Inflammatory macrophage treated with lipopolysaccharide for 4 hours (primary cell): ENCODE data around the gene CELA2B.
"Not testable (repeated sequence)": the region's sequence is repeated elsewhere in the genome, so short reads cannot be mapped to it uniquely, and the experiment has no call there.

Experiments
- DNase-seq: peaks from one replicate; pipeline ENCODE4 v3.0.0-alpha.2; 2020

CELA2B gene

DNA sequence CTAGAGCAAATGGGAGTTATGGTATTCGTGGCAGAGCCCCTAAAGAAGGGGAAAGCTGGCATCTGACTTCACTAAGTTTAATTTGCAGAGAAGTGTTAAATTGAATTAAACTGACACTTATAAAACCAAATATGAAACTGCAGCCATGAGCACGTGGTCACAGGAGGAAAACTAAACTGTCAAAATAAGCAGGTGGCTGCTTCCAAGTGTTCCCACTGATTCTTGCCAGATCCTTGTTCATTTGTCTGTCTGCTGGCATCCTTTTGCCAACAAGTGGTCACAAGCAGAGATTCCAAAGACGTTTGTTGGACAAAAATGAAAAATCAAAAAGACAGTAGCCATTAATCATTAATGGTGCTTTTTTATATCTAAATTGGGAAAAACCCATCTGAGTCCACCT, 6.5 kb upstream of the CELA2B start:
- DNase-seq: no peak

DNA sequence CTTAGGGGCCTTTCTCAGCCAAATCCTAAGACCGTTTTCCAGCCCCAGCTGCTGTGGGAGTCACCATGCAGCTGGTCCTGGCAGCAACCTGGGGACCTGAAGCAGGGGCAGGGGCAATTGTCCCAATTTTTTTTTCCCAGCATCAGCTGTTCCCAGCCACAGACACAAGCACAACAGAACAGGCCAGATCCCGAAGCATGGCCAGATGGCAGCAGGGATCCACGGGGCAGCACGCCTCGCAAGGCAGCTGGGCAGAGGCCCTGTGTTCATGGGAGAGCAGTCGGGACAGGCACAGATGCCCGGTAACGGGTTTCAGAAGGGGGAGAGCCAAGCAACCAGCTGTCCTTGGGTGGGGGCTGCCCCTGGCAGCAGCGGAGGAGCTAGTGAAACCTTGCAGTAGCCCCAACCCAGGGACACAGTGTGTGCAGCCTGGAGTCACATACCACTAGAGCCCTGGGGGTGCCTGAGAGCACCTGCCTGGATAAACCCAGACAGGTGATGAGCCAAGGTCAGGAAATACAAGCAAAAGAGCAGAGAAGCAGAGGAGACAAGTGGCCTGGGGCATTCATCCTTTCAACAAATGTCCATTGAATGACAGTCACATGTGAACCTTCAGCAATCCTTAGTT, 6.0 kb upstream of the CELA2B start:
- DNase-seq: not testable (repeated sequence)

DNA sequence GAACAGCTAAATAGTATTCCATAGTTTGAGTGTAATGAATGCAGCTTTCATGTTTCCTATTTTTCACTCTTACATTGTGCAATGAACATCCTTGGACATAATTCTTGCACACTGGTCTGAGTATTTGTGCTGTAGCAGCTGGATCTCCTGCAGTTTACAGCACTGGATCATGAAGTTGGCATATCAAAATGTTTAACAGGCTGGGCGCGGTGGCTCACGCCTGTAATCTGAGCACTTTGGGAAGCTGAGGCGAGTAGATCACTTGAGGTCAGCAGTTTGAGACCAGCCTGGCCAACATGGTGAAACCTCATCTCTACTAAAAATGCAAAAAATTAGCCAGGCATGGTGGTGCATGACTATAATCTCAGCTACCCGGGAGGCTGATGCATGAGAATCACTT, 4.8 kb upstream of the CELA2B start:
- not testable (repeated sequence) for DNase-seq

DNA sequence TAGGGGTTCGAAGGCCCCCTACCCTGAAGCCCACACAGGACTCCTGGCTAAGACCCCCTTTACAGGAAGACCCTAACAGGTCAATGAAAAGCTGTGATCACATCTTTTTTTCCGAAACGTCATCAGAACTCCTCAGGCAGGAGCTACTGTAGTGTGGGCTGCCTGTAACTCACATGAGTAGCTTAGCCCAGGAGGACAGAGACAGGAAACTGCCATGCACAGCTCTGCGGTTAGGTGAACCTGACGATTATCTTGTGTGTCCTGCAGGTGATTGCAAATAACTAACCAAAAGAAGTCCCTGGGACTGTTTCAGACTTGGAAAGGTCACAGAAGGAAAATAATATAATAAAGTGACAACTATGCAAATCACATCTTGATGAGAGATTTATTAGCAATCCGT, 4.2 kb upstream of the CELA2B start:
- not testable (repeated sequence) for DNase-seq

DNA sequence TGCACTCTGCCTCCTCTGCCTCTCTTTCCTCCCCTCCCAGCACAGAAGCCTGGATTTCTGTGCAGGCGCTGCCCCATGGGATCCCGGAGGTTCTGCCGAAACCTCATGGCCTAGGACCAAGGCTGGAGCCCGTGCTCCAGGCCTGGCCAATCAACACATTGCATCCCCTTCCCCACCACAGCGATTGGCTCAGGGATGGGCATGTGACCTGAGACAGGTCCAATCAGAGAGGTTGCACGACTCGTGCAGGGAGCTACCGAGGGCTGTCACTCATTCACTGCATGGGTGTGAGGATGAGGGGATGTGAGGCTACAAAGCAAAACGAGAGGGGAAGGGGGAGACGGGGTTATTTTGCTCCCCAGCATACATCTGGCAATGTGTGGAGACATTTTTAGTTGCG, 3.3 kb upstream of the CELA2B start:
- no peak for DNase-seq

DNA sequence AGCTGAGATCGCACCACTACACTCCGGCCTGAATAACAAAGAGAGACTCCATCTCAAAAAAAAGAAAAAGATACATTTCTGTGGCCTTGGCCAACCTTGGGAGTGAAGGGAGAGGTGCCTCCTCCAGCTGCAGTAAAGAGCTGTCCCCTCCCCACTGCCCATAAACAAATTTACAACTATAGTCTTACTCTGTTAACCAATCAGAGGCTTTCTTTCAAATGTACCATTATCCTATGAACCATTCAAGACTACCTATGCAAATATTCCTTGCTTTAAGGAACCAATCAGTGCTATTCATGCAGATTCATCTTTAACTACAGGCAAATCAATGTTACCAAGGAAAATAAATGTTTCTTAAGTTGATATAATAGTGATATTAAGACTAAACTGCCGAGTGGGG, 1.0 kb downstream of the CELA2B start:
- no peak for DNase-seq

DNA sequence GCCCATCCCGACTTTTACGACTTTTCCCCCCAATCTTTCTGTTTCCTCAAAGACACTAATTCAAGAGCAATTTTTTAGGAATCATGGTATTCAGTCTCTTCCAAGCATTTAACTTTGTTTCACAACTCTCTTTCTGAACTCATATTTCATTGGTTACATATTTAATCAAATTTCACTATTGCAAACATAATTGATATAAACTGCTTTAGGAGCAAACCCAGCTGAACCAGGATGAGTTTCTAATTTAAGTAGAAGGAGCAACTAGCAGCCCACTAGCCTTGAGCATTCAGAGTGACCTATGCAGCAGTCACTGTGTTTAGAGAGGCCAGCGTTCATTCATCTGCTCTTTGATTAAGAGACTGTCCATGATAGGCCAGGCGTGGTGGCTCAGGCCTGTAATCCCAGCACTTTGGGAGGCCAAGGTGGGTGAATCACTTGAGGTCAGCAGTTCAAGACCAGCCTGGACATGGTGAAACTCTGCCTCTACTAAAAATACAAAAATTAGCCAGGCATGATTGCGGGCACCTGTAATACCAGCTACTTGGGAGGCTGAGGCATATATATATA, 1.8 kb downstream of the CELA2B start:
- DNase-seq: no peak

DNA sequence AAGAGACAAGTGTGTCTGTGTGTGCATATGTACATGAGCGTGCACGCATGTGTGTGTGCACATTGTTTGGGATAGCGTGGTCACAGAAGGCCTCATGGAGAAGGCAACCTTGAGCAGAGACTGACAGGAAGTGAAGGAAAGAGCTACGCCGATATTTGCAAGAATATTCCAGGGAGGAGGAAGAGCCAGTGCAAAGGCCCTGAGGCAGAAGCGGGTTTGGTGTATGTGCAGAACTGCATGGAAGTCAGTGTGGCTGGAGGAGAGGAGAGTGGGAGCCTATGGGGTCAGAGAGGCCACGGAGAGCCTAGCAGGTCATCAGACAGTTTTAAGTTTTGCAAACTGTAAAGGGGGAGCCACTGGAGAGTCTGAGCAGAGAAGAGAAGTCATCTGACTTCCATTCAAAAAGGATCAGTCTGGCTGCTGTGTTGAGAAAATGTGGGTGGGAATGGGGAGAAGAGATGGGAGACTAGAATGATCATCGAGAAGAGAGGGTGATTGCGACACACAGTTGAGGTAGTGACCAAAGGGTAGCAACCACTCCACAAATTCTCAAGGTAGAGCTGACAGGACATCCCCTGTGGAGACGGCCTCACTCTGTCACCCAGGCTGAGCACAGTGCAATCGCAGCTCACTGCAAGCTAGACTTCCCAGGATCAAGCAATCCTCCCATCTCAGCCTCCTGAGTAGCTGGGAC, 3.9 kb downstream of the CELA2B start:
- no peak for DNase-seq

DNA sequence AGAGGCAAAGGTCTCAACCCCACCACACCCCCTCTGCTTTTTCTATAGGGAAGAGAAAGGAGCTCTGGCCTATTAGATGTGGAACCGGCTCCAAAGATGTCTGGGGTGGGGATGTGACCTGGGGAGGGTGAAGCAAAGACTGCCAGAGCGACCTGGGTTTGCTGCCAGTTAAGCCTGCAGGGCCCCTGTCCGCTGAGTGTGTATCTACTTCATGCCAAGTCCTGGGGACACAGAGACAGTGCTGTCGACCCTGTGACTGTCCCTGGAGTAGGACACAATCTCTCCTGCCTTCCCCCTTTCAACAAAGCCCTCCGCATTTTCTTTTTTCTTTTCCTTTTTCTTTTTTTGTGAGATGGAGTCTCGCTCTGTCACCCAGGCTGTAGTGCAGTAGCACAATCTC, 6.6 kb downstream of the CELA2B start:
- DNase-seq: not testable (repeated sequence)

DNA sequence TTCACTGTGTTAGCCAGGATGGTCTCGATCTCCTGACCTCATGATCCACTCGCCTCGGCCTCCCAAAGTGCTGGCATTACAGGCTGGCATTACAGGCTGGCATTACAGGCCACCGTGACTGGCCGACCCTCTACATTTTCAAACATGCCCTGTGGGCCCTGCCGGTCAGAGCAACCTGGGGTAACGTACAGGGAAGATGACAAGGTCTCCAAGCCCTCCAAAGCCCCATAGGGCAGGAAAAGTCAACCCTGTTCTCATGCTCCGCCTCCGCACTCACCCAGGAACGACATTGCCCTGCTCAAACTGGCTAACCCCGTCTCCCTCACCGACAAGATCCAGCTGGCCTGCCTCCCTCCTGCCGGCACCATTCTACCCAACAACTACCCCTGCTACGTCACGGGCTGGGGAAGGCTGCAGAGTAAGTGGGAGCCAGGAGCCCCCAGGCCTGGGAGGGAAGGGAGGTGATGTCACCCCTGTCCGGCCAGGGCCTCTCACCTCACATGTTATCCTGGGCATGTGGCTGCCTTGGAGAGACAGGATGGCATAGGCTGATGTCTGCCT, 7.2 kb downstream of the CELA2B start:
- not testable (repeated sequence) for DNase-seq

DNA sequence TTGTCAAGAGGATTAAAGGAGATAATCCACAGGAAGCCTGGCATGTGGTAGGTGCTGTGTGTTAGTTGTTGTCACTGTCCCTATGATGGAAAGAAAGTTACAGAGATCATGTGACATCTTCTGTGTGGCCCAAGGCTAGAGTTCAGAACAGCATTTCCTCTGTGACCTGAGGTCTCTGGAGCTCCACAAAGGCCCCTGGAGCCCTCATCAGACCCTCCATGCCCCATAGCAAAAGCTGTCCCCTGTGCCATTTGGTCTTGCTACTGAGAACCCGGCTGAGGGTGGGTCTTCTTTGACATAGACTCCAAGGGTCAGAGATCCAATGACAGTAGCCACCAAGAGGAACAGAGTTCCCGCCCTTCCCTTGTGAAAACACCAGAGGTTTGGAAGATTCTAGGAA, 8.1 kb downstream of the CELA2B start:
- DNase-seq: peak; percentile 16

DNA sequence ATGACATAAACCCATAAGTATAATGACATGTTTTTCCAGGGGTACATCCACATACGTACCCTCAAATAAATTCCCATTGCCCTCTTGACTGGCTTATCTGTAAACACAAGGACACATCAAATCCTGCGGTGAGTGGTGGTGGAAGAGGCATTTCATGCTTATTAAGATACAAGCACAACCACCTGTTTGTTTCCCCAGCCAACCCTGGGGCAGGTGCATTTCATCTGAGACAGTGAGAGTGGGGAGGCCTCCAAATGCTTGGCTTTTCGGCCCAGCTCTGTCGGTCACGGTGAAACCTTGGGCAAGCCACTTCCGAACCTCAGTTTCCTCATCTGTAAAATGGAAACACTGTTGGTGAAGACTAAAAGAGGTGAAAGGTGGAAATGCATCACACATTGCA, 8.5 kb downstream of the CELA2B start:
- not testable (repeated sequence) for DNase-seq

DNA sequence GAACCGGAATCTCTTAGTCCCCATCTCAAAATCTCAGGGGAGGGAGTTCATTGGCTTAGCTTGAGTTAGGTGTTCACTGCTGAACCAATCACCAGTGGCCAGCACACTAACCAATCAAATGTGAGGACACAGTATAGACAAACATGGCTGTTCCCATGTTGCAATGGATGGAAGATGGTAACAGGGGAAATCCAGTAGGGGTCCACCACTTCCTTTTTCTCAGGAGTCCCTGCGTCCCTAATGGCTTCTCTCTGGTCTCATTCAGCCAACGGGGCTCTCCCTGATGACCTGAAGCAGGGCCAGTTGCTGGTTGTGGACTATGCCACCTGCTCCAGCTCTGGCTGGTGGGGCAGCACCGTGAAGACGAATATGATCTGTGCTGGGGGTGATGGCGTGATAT, 9.7 kb downstream of the CELA2B start:
- DNase-seq: no peak

DNA sequence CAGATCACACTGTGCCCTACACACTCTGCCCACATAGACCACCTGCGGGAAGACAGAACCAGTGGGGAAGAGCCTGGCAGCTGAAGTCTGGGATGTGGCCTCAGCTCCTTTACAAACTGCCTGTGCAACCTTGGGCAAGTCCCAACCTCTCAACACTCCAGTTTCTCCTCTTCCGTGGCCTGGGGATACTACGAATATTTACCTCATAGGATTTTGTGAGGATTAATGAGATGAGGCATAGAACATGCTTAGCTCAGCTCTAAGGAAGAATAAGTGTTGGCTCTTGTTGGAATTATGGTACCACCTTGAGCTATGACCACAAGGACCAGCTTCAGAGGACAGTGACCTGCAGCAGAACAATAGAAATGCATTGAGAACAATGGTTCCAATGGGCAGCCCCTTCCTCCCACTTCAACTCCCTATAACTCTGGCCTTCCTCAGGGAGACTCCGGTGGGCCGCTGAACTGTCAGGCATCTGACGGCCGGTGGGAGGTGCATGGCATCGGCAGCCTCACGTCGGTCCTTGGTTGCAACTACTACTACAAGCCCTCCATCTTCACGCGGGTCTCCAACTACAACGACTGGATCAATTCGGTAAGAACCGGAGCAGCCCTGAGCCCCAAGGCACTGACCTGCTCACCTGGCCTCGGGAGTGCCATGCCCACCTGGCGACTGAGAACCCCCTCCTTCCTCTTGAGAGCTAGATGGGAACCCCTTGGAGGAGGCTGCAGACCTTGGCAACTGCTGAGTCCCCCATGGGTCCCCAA, 11.1 kb downstream of the CELA2B start:
- DNase-seq: not testable (repeated sequence)

DNA sequence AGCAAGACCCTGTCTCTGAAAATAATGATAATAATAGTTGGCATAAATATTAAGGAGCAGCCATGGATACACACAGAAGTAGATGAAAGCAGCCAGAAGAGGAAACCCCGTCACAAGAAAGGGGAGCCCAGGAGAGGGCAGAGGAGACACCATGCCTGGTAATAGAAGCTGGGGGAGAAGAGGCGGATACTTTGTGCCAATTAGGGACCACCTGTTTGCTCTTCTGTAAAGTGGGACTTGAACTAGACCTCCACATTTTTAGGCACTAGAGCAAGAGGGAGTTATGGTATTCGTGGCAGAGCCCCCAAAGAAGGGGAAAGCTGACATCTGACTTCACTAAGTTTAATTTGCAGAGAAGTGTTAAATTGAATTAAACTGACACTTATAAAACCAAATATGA, 12.5 kb downstream of the CELA2B start:
- DNase-seq: no peak

DNA sequence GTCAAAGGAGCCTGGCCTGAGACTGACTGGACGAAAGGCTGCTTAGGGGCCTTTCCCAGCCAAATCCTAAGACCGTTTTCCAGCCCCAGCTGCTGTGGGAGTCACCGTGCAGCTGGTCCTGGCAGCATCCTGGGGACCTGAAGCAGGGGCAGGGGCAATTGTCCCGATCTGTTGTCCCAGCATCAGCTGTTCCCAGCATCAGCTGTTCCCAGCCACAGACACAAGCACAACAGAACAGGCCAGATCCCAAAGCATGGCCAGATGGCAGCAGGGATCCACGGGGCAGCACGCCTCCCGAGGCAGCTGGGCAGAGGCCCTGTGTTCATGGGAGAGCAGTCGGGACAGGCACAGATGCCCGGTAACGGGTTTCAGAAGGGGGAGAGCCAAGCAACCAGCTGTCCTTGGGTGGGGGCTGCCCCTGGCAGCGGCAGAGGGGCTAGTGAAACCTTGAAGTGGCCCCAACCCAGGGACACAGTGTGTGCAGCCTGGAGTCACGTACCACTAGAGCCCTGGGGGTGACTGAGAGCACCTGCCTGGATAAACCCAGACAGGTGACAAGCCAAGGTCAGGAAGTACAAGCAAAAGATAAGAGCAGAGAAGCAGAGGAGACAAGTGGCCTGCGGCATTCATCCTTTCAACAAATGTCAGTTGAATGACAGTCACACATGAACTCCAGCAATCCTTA, 13.3 kb downstream of the CELA2B start:
- DNase-seq: no peak

DNA sequence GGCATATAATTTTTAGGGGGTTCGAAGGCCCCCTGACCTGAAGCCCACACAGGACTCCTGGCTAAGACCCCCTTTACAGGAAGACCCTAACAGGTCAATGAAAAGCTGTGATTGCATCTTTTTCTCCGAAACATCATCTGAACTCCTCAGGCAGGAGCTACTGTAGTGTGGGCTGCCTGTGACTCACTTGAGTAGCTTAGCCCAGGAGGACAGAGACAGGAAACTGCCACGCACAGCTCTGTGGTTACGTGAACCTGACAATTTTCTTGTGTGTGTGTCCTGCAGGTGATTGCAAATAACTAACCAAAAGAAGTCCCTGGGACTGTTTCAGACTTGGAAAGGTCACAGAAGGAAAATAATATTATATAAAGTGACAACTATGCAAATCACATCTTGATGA, 15.1 kb downstream of the CELA2B start:
- not testable (repeated sequence) for DNase-seq

DNA sequence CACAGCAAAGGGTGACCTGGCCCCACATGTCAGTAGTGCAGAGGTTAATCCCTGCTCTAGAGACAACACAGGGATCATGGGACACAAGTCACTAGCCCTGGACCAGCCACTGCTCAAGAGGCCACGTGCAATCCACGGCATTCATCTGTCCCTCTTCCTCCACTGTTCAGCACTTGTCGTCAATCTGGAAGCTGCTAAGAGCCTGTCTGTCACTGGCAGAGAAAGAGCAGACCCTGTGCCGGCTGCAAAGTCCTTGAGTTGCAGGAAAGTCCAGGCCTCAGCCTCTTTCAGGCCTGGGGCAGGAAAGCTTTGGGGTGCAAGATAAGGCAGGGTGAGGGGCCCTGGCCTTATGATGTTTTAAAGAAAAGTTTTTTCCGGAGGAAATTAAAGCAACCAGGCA, 16.7 kb downstream of the CELA2B start:
- DNase-seq: no peak

DNA sequence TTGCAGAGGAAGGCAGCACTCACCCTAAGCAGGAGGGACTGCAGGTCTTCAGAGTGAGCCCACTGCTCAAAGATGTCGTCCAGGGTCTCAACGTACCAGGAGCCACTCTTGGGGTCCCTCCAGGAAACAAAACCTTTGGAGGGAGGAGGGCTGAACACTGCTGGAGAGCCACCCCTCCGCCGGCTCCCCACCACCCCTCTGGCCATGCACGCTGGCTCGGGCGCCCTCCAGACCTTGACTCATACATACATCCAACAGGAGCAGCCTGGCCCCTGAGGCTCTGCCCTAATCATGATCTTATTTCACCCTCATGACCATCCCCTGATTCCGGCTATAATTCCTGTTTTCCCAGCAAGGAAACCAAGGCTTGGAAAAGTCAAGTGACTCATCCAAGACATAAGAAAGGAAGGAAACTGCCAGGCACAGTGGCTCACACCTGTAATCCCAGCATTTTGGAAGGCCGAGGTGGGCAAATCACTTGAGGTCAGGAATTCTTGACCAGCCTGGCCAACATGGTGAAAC, 18.0 kb downstream of the CELA2B start:
- DNase-seq: no peak

DNA sequence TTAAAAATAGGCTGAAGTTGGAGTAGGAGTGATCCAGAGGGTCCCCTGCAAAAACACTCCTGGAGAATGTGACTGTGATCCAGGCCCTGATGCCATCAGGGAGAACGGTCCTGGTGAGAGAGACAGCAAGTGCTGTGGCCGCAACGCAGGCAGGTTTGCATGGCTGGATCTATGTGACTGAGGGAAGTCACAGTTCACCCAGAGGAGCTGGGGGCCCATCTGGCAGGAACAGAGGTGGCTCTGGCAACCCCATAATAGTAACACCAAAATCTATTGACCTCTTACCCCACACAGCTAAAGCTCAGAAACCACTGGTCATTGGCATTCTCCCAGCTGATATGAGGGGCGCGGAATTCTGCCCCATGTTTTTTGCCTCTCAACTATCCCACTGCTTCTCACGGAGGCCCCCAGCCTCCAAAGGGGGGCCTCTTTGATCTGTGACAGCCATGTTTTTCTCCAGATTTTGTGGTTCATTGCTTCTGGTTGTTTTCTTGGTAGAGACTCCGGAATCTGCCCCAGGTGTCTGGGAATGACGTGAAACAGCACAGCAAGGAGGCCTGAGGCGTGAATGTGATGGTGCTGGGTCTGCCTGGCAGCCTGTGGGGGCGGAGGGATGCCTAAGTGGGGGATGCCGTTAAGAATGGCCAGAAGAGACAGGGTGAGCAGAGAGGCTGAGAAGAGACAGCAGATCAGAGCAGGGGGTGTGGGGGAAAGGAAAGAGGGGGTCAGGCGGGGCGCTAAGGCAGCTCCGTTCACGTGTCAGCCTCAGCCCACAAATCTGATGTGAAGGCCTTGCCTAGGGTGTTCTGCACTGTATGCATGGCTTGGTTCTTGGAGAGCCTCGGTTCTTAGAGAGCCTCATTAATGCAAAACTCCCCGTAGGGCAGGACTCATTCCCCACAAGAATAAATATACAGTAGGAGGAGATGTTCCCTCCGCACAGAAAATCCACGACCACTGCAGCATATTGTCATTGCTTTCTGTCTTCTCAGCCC, 24.6 kb downstream of the CELA2B start:
- DNase-seq: no peak
